NB4 (cell line): Measurements from ENCODE around the gene HS3ST5.

ENCODE experiments used
- POLR2A ChIP-seq: IDR thresholded peaks from 2 replicates; pipeline ENCODE4 v1.6.1; 2011; ENCODE audit warnings: mild to moderate bottlenecking; ENCODE audit not compliant: insufficient read length; ENCODE audit errors: extremely low read depth
- TF ChIP-seq, protein P1 (sequence below): IDR thresholded peaks from one replicate; pipeline ENCODE4 v1.5.1; 2012; ENCODE audit warnings: low read depth, low read length

DNA sequence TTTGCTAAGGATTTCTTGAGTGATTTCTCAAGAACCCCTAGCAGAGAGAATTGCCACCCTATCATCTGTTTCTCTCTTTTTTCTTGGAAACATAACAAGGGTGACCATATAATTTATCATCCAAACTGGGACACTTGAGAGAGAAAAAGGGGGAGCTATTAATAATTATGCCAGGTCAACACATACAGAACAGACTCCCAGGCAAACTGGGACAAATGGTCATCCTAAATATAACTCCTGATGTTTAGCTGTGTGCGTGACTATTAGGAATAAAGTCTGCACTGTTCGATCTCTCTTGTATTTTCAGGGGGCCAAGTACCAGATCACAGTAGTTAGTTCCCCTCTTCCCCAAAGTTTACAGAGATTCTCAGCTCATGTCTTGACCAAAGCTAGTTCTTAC is 11.7 kb upstream of the HS3ST5 start:
- TF ChIP-seq, protein P1, sequence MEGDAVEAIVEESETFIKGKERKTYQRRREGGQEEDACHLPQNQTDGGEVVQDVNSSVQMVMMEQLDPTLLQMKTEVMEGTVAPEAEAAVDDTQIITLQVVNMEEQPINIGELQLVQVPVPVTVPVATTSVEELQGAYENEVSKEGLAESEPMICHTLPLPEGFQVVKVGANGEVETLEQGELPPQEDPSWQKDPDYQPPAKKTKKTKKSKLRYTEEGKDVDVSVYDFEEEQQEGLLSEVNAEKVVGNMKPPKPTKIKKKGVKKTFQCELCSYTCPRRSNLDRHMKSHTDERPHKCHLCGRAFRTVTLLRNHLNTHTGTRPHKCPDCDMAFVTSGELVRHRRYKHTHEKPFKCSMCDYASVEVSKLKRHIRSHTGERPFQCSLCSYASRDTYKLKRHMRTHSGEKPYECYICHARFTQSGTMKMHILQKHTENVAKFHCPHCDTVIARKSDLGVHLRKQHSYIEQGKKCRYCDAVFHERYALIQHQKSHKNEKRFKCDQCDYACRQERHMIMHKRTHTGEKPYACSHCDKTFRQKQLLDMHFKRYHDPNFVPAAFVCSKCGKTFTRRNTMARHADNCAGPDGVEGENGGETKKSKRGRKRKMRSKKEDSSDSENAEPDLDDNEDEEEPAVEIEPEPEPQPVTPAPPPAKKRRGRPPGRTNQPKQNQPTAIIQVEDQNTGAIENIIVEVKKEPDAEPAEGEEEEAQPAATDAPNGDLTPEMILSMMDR = no peak
- TF ChIP-seq POLR2A = no peak
